Measurements from ENCODE around the gene SH3RF3.

DNA sequence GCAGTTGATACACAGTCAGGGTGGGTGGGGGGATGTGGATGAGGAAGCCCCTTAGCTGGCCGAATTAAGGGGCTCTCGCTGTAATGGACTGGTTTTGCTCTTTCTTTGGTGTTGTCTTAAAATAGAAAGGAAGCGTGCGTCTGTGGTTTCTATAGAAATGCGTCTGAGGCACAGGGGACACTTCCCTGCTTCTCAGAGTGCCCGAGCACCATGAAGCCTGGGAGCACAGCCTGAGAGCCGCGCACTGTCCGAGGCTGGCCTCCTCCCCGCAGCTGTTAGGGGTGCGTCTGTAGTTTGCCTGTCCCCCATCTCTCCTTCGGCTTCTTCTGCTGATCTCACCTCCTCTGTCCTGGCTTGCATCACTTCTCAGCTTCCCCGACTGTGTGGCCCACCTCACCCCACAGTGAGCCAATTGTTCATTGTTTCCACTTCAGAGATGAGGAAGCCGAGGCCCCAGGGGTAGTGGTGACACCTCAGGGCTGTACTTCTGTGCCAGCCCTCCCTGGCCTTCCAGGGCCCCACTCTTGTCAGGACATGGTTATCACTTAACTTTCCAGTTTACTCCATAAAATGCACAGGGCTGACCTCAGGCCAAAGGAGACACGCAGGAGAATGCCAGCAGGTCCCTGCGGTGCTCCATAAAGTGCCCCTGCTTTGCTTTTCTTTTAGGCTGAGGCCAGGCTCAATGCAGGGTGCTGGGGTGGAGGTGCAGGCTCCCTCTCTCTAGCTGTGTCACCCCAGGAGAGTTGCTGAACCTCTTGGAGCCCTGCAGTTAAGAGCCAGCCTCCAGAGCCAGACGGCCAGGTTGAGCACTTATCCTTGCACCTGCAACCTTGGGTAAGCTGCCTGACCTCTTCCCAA is 274.2 kb downstream of the SH3RF3 start:
- no peak for TF ChIP-seq GATA2 (IDR thresholded peaks at IDR 0.05; ENCODE audit: low read depth, low read length)
- TF ChIP-seq GATA3 (IDR thresholded peaks at IDR 0.05; ENCODE audit: low read depth, low read length): no peak
